Measurements from ENCODE around the gene PKN1. TPM values are rescaled to one million over a fixed set of nuclear protein-coding genes. Genes with fewer than 3 reads are reported as not detected.
A peak's percentile ranks its signal among the peaks of the same experiment; 100 is the strongest.

PKN1 gene
- total and polyA plus RNA-seq, 9 of the 15 experiments (the other 6 are each of a cell fraction or from before 2014, with no cell fraction given), result 0.30 to 228 (median 77.5) TPM

DNA sequence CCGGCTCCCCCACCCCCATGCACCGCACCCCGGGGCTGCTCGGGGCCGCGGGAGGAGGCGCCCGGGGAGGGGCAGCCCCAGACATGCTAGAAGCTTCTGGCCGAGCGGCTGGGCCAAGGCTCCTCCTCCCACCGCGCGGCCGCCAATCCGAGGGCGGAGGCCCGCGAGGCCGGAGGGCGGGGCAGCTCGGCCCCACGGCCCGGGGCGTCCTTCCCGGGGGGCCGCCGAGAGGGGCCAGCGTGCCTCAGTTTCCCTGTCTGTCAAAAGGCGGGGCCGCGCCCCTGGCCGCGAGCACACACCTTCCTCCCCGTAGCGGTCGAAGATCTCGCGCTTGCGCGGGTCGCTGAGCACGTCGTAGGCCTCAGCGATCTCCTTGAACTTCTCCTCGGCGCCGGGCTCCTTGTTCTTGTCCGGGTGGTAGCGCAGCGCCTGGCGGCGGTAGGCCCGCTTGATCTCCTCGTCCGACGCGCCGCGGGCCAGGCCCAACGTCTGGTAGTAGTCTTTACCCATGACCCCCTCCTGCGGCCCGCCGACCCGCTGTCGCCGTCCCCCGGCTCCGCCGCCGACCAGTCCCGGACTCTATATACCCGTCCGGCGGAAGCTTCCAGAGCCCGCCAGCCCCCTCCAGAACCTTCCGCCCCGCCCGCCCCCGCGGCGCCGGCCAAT, 84.9 kb downstream of the PKN1 start, which contains the start of gene DNAJB1 (continued):
- TF ChIP-seq PTBP1 (IDR thresholded peaks at IDR 0.05; ENCODE audit: low read depth, low read length), result no peak
- TF ChIP-seq, protein P1, sequence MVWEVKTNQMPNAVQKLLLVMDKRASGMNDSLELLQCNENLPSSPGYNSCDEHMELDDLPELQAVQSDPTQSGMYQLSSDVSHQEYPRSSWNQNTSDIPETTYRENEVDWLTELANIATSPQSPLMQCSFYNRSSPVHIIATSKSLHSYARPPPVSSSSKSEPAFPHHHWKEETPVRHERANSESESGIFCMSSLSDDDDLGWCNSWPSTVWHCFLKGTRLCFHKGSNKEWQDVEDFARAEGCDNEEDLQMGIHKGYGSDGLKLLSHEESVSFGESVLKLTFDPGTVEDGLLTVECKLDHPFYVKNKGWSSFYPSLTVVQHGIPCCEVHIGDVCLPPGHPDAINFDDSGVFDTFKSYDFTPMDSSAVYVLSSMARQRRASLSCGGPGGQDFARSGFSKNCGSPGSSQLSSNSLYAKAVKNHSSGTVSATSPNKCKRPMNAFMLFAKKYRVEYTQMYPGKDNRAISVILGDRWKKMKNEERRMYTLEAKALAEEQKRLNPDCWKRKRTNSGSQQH (CRISPR knock-in tag; IDR thresholded peaks at IDR 0.05), result 0 out of 2 replicates have a peak, but pooled peaks have one; percentile 42
- TF ChIP-seq, protein P2, sequence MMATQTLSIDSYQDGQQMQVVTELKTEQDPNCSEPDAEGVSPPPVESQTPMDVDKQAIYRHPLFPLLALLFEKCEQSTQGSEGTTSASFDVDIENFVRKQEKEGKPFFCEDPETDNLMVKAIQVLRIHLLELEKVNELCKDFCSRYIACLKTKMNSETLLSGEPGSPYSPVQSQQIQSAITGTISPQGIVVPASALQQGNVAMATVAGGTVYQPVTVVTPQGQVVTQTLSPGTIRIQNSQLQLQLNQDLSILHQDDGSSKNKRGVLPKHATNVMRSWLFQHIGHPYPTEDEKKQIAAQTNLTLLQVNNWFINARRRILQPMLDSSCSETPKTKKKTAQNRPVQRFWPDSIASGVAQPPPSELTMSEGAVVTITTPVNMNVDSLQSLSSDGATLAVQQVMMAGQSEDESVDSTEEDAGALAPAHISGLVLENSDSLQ (IDR thresholded peaks at IDR 0.05), result no peak
- no peak for TF ChIP-seq IFI16 (CRISPR knock-in tag; IDR thresholded peaks at IDR 0.05)
- no peak for TF ChIP-seq DIDO1 (tag; IDR thresholded peaks at IDR 0.05; ENCODE audit: low read depth)
- TF ChIP-seq CHCHD3 (CRISPR knock-in tag; IDR thresholded peaks at IDR 0.05), result 0 out of 2 replicates have a peak, but pooled peaks have one; percentile 35
- TF ChIP-seq KAT2B (IDR thresholded peaks at IDR 0.05; ENCODE audit: low read depth, low read length), result no peak
- TF ChIP-seq, protein P3, sequence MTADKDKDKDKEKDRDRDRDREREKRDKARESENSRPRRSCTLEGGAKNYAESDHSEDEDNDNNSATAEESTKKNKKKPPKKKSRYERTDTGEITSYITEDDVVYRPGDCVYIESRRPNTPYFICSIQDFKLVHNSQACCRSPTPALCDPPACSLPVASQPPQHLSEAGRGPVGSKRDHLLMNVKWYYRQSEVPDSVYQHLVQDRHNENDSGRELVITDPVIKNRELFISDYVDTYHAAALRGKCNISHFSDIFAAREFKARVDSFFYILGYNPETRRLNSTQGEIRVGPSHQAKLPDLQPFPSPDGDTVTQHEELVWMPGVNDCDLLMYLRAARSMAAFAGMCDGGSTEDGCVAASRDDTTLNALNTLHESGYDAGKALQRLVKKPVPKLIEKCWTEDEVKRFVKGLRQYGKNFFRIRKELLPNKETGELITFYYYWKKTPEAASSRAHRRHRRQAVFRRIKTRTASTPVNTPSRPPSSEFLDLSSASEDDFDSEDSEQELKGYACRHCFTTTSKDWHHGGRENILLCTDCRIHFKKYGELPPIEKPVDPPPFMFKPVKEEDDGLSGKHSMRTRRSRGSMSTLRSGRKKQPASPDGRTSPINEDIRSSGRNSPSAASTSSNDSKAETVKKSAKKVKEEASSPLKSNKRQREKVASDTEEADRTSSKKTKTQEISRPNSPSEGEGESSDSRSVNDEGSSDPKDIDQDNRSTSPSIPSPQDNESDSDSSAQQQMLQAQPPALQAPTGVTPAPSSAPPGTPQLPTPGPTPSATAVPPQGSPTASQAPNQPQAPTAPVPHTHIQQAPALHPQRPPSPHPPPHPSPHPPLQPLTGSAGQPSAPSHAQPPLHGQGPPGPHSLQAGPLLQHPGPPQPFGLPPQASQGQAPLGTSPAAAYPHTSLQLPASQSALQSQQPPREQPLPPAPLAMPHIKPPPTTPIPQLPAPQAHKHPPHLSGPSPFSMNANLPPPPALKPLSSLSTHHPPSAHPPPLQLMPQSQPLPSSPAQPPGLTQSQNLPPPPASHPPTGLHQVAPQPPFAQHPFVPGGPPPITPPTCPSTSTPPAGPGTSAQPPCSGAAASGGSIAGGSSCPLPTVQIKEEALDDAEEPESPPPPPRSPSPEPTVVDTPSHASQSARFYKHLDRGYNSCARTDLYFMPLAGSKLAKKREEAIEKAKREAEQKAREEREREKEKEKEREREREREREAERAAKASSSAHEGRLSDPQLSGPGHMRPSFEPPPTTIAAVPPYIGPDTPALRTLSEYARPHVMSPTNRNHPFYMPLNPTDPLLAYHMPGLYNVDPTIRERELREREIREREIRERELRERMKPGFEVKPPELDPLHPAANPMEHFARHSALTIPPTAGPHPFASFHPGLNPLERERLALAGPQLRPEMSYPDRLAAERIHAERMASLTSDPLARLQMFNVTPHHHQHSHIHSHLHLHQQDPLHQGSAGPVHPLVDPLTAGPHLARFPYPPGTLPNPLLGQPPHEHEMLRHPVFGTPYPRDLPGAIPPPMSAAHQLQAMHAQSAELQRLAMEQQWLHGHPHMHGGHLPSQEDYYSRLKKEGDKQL (CRISPR knock-in tag; IDR thresholded peaks at IDR 0.05; ENCODE audit: borderline replicate concordance), result 0 out of 2 replicates have a peak, but pooled peaks have one; percentile 27
- no peak for TF ChIP-seq MCM7 (IDR thresholded peaks at IDR 0.05)
- TF ChIP-seq RBM15 (IDR thresholded peaks at IDR 0.05; ENCODE audit: insufficient read depth, low read length), result no peak
- TF ChIP-seq ARID2 (IDR thresholded peaks at IDR 0.05), result no peak
- TF ChIP-seq, protein P4, sequence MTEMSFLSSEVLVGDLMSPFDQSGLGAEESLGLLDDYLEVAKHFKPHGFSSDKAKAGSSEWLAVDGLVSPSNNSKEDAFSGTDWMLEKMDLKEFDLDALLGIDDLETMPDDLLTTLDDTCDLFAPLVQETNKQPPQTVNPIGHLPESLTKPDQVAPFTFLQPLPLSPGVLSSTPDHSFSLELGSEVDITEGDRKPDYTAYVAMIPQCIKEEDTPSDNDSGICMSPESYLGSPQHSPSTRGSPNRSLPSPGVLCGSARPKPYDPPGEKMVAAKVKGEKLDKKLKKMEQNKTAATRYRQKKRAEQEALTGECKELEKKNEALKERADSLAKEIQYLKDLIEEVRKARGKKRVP (CRISPR knock-in tag; IDR thresholded peaks at IDR 0.05), result no peak
- no peak for TF ChIP-seq NCOA4 (IDR thresholded peaks at IDR 0.05; ENCODE audit: partially characterized antibody)
- no peak for TF ChIP-seq ESRRB (CRISPR knock-in tag; IDR thresholded peaks at IDR 0.05; ENCODE audit: borderline replicate concordance)
